Peyer's patch (tissue), 4 donors: ENCODE results near the gene NFKB1.

Experiments used
- CTCF ChIP-seq, 6 experiments: fragments of 450-650 bp in 4 of 6; fragments of 200-600 bp in 2 of 6; sonication (generic) in 1 of 6; IDR thresholded peaks; one replicate each; pipeline ENCODE4 v1.5.1; 2017 to 2019; ENCODE audit warnings: antibody characterized with exemption in 6 of 6, mild to moderate bottlenecking in 3 of 6, moderate library complexity in 1 of 6
- POLR2A ChIP-seq, 2 donors: fragments of 450-650 bp; IDR thresholded peaks; one replicate each; pipeline ENCODE4 v1.5.1; 2017; ENCODE audit warnings: antibody characterized with exemption in 2 of 2, mild to moderate bottlenecking in 2 of 2, moderate library complexity in 2 of 2

- TF ChIP-seq CTCF (IDR thresholded peaks at IDR 0.05) (no peak), POLR2A (IDR thresholded peaks at IDR 0.05) (no peak)
These were observed 105.1 kb downstream of the NFKB1 start for GRCh38 chr4:102606261-102606660.
